ENCODE data around the gene LILRA6. TPM values are rescaled to one million over a fixed set of nuclear protein-coding genes. Genes with fewer than 3 reads are reported as not detected.
"Not testable (repeated sequence)": the region's sequence is repeated elsewhere in the genome, so short reads cannot be mapped to it uniquely, and the experiment has no call there.

The LILRA6 gene
- total RNA-seq, 2 donors from 2014 or later = 4.6 to 5.2 TPM

DNA sequence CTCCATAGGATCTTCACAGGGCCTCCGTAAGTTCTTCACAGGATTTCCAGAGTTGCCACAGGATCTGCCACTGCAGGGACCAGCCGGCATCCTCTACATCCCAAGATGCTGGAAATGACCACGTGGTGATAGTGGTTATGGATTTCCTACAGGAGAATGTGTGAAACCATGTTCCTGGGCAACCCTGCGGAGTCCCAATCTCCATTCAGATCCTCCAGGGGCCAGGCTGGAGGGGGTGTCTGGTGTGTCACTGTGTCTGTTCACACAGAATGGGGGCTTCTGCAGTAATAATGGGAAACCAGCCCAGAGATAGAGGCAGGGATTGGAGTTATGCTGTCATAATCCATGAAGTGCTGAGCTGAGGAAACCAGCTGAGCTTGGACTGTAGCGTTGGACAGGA is 8.6 kb downstream of the LILRA6 start:
- H3K9me3 ChIP-seq = no peaks in the 10 kb centered on the region
- no peaks in the 10 kb centered on the region for H3K4me1 ChIP-seq (ENCODE audit: control insufficient read depth in 1 of 2, low read depth in 2 of 2)
- H3K4me3 ChIP-seq = no peak overlapping the region
- H3K27me3 ChIP-seq (replicated peaks; ENCODE audit: insufficient read depth) = no peaks in the 10 kb centered on the region
- no peak for TF ChIP-seq CTCF (IDR thresholded peaks at IDR 0.05)
- DNase-seq (ENCODE audit: low spot score) (no peak), ATAC-seq (ENCODE audit: insufficient number of reproducible peaks, low FRiP score, low read depth) (no peak)
- no peaks in the 10 kb centered on the region for H3K36me3 ChIP-seq
- no peak overlapping the region for H3K27ac ChIP-seq

DNA sequence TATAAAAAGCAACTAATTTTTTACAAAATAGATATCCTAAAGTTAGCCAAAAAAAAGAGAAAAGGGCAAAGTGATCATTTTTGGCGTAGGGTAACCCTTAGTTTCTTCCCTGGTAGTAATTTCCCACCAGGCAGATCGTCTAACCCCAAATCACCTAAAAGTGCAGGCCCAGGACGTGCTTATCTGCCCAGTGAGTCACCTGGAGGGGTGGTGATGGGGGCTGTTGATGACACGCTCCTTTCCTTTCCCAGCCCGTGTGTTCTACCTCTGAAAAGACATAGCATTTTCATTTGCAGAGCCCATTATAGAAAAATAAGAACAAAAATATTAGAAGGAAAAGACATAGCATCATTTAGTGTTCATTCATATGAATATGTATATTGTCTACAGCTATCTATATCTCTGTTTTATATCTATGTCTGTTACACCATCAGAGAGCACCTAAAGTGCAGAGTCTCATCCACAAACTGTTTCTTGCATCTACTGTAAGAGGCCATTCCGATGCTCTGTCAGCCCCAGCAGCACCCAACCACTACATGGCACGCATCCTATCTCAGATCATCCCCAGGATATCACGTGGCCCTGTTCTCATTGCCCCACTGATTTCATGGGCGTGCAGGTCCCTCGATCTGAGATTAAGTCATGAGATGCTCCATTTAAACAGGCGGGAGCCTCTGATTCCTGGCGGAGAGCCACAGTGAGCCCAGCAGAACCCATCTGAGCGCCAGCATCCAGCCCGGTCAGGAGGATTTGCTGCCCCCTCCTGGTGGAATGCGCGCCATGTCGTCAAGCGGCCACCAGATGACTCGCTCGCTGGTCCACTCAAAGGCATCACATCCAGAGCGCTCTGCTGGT is 11.3 kb downstream of the LILRA6 start:
- no peaks in the 10 kb centered on the region for H3K9me3 ChIP-seq
- peak; percentile 41 for DNase-seq (ENCODE audit: low spot score)
- TF ChIP-seq CTCF (IDR thresholded peaks at IDR 0.05) = peak; percentile 78

DNA sequence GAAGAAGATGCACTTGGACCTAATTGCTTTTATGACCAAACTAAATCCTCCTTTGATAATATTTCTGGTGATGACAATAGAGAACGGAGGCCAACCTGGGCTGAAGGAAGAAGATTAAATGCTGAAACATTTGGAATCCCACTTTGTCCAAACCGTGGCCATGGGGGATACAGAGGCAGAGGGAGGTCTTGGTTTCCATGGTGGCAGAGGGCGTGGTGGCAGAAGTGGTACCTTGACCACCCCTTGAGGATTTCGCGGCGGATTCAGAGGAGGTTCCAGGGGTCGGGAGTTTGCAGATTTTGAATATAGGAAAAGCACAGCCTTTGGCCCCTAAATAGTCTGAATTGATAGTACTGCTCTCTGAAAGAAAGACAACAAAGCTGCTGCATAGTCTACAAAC is 12.6 kb downstream of the LILRA6 start:
- no peak for TF ChIP-seq CTCF (IDR thresholded peaks at IDR 0.05)
- H3K27ac ChIP-seq = no peak overlapping the region
- no peaks in the 10 kb centered on the region for H3K27me3 ChIP-seq (replicated peaks; ENCODE audit: insufficient read depth)
- DNase-seq (ENCODE audit: low spot score) (no peak), ATAC-seq (ENCODE audit: insufficient number of reproducible peaks, low FRiP score, low read depth) (no peak)
- H3K9me3 ChIP-seq = no peaks in the 10 kb centered on the region
- no peaks in the 10 kb centered on the region for H3K36me3 ChIP-seq
- no peak overlapping the region for H3K4me3 ChIP-seq
- no peaks in the 10 kb centered on the region for H3K4me1 ChIP-seq (ENCODE audit: control insufficient read depth in 1 of 2, low read depth in 2 of 2)

More for the DNA sequence above, 11.3 kb downstream of the LILRA6 start:
- Histone ChIP-seq H3K27me3 (replicated peaks; ENCODE audit: insufficient read depth) (no peaks in the 10 kb centered on the region), H3K4me1 (ENCODE audit: control insufficient read depth in 1 of 2, low read depth in 2 of 2) (no peaks in the 10 kb centered on the region), H3K36me3 (no peaks in the 10 kb centered on the region), H3K27ac (no peak overlapping the region), H3K4me3 (no peak overlapping the region)
- peak; percentile 63 for ATAC-seq (ENCODE audit: insufficient number of reproducible peaks, low FRiP score, low read depth)

DNA sequence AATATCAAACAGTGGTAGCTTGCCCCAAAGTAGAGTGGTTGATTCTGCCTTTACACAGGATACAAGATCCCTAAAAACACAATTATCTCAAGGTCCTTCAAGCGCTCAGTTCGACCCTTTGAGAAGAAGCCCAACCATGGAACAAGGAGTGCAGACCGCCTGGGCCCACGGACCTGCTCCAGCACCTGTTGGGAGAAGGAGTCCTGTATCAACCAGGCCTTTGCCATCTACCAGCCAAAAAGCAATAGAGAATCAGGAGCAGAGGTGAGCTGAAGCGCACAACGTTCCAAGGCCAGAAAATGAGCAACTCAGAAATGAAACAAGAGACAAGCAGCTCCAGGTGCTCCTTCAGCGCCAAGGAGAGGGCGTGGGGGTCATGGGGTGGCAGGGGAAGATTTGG is 13.4 kb downstream of the LILRA6 start:
- Histone ChIP-seq H3K9me3 (no peaks in the 10 kb centered on the region), H3K27ac (no peak overlapping the region), H3K4me3 (no peak overlapping the region), H3K36me3 (no peaks in the 10 kb centered on the region), H3K4me1 (ENCODE audit: control insufficient read depth in 1 of 2, low read depth in 2 of 2) (no peaks in the 10 kb centered on the region), H3K27me3 (replicated peaks; ENCODE audit: insufficient read depth) (no peaks in the 10 kb centered on the region)
- DNase-seq (ENCODE audit: low spot score) (no peak), ATAC-seq (ENCODE audit: insufficient number of reproducible peaks, low FRiP score, low read depth) (no peak)
- no peak for TF ChIP-seq CTCF (IDR thresholded peaks at IDR 0.05)

- not testable (repeated sequence) for H3K4me3 ChIP-seq; H3K36me3 ChIP-seq; H3K27me3 ChIP-seq (replicated peaks; ENCODE audit: insufficient read depth); ATAC-seq (ENCODE audit: insufficient number of reproducible peaks, low FRiP score, low read depth); H3K4me1 ChIP-seq (ENCODE audit: control insufficient read depth in 1 of 2, low read depth in 2 of 2); H3K27ac ChIP-seq; H3K9me3 ChIP-seq; DNase-seq (ENCODE audit: low spot score)
Measured at GRCh38 chr19:54224619-54225018, 18.0 kb downstream of the LILRA6 start.

DNA sequence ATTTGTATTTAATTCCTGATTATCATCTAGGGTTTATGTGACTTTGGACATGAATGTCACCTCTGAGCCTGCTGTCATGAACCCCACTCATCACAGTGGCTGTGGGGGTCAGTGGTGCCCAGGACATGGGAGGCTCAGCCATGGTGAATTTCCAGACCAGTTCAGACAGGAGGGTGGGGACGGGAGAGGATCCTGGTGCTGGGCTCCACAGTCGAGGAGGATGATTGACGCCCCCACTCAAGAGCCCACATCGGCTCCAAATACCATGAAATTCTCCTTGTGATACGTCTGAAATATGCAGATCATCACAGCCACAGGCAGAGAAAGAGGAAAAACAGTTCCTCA is 18.7 kb downstream of the LILRA6 start:
- not testable (repeated sequence) for DNase-seq (ENCODE audit: low spot score); ATAC-seq (ENCODE audit: insufficient number of reproducible peaks, low FRiP score, low read depth); H3K9me3 ChIP-seq; H3K27ac ChIP-seq; H3K4me3 ChIP-seq; H3K27me3 ChIP-seq (replicated peaks; ENCODE audit: insufficient read depth); H3K36me3 ChIP-seq; H3K4me1 ChIP-seq (ENCODE audit: control insufficient read depth in 1 of 2, low read depth in 2 of 2)

GRCh38 chr19:54223277-54223936 is 19.2 kb downstream of the LILRA6 start:
- ATAC-seq (ENCODE audit: insufficient number of reproducible peaks, low FRiP score, low read depth); H3K27me3 ChIP-seq (replicated peaks; ENCODE audit: insufficient read depth); DNase-seq (ENCODE audit: low spot score); H3K27ac ChIP-seq; H3K36me3 ChIP-seq; H3K4me1 ChIP-seq (ENCODE audit: control insufficient read depth in 1 of 2, low read depth in 2 of 2); H3K9me3 ChIP-seq; H3K4me3 ChIP-seq: not testable (repeated sequence)

GRCh38 chr19:54222474-54223276 is 19.9 kb downstream of the LILRA6 start, which contains the start of gene LILRB3:
Gene LILRB3 (minus strand): TSS chr19:54223007. CDS start chr19:54222976, 31 bp downstream.
- DNase-seq (ENCODE audit: low spot score); H3K27ac ChIP-seq; H3K27me3 ChIP-seq (replicated peaks; ENCODE audit: insufficient read depth); H3K4me1 ChIP-seq (ENCODE audit: control insufficient read depth in 1 of 2, low read depth in 2 of 2); H3K9me3 ChIP-seq; H3K36me3 ChIP-seq; ATAC-seq (ENCODE audit: insufficient number of reproducible peaks, low FRiP score, low read depth): not testable (repeated sequence)
- peak within 1 kb of the TSS; percentile 62 for H3K4me3 ChIP-seq

Measured in thoracic aorta (tissue), 2 donors.